Vagina (tissue), 2 donors: Measurements from ENCODE around the gene AMIGO3. TPM values are rescaled to one million over a fixed set of nuclear protein-coding genes. Genes with fewer than 3 reads are reported as not detected.

Source experiments
- DNase-seq, 2 donors: peaks; one replicate each; pipeline ENCODE4 v3.0.0-alpha.2; 2017; ENCODE audit errors: extremely low spot score in 2 of 2
- H3K27ac ChIP-seq: fragments of 200-600 bp; sonication (generic); one replicate; pipeline ENCODE4 v1.5.1; 2019
- H3K27me3 ChIP-seq: fragments of 200-600 bp; sonication (generic); one replicate; pipeline ENCODE4 v1.5.1; 2019
- H3K36me3 ChIP-seq, 2 donors: fragments of 200-600 bp; sonication (generic); one replicate each; pipeline ENCODE4 v1.5.1; 2017 to 2019
- H3K4me1 ChIP-seq: fragments of 200-600 bp; sonication (generic); one replicate; pipeline ENCODE4 v1.5.1; 2019
- H3K4me3 ChIP-seq, 2 donors: fragments of 200-600 bp; sonication (generic); 1 replicate in 1 of 2; 2 replicates in 1 of 2; pipeline ENCODE4 v1.5.1; 2016 to 2019
- H3K9me3 ChIP-seq: fragments of 200-600 bp; sonication (generic); one replicate; pipeline ENCODE4 v1.5.1; 2019
- POLR2A ChIP-seq, 2 donors: fragments of 450-650 bp; IDR thresholded peaks; one replicate each; pipeline ENCODE4 v1.6.1; 2017; ENCODE audit warnings: antibody characterized with exemption in 2 of 2, mild to moderate bottlenecking in 2 of 2, moderate library complexity in 2 of 2
- POLR2AphosphoS5 ChIP-seq, 2 donors: sonication (generic); formaldehyde crosslinking; IDR thresholded peaks; one replicate each; pipeline ENCODE4 v1.9.0; 2017; ENCODE audit warnings: antibody characterized with exemption in 2 of 2, mild to moderate bottlenecking in 2 of 2, low read depth in 1 of 2; ENCODE audit not compliant: insufficient read depth in 1 of 2
- intact Hi-C: fragments of 100-400 bp; cut with DNase I; formaldehyde crosslinking; loops from one replicate; pipeline ENCODE4 v1.15.1; 2023
- total RNA-seq: library from RNA; depleted of rRNA; stranded (reverse); fragments of >200 nt; gene quantifications from one replicate; pipeline ENCODE4 v1.2.3, GENCODE V29; 2016
- TF ChIP-seq, protein P1 (sequence below), 3 experiments: fragments of 450-650 bp in 2 of 3; fragments of 200-600 bp in 1 of 3; sonication (generic) in 1 of 3; IDR thresholded peaks; one replicate each; pipeline ENCODE4 v1.5.1; 2017 to 2019; ENCODE audit warnings: antibody characterized with exemption in 3 of 3, mild to moderate bottlenecking in 2 of 3, moderate library complexity in 2 of 3

The AMIGO3 gene
- total RNA-seq, 1 donor from 2014 or later, result not detected

- intact Hi-C loops, result loop anchor here (10.0 kb wide), 1 partner anchor 124 kb away; no protein-coding TSS in a partner anchor
- H3K27me3 ChIP-seq, result no peaks in the 10 kb centered on the region
- peaks cover 49% of the 10 kb centered on the region for H3K4me1 ChIP-seq
- H3K27ac ChIP-seq, result no peak overlapping the region
- H3K4me3 ChIP-seq, result no peak overlapping the region
- no peaks in the 10 kb centered on the region for H3K9me3 ChIP-seq
- peak in 1 of 2 donors; percentile 89 for DNase-seq
- peaks cover 0 to 20% of the 10 kb centered on the region in 2 donors for H3K36me3 ChIP-seq
- TF ChIP-seq POLR2AphosphoS5 (IDR thresholded peaks at IDR 0.05; ENCODE audit: insufficient read depth in 1 of 2, low read depth in 1 of 2) (no peak), POLR2A (IDR thresholded peaks at IDR 0.05) (no peak)
- TF ChIP-seq, protein P1, sequence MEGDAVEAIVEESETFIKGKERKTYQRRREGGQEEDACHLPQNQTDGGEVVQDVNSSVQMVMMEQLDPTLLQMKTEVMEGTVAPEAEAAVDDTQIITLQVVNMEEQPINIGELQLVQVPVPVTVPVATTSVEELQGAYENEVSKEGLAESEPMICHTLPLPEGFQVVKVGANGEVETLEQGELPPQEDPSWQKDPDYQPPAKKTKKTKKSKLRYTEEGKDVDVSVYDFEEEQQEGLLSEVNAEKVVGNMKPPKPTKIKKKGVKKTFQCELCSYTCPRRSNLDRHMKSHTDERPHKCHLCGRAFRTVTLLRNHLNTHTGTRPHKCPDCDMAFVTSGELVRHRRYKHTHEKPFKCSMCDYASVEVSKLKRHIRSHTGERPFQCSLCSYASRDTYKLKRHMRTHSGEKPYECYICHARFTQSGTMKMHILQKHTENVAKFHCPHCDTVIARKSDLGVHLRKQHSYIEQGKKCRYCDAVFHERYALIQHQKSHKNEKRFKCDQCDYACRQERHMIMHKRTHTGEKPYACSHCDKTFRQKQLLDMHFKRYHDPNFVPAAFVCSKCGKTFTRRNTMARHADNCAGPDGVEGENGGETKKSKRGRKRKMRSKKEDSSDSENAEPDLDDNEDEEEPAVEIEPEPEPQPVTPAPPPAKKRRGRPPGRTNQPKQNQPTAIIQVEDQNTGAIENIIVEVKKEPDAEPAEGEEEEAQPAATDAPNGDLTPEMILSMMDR (IDR thresholded peaks at IDR 0.05), result no peak
Measured at GRCh38 chr3:49720855-49721595, 1.5 kb upstream of the AMIGO3 start.

DNA sequence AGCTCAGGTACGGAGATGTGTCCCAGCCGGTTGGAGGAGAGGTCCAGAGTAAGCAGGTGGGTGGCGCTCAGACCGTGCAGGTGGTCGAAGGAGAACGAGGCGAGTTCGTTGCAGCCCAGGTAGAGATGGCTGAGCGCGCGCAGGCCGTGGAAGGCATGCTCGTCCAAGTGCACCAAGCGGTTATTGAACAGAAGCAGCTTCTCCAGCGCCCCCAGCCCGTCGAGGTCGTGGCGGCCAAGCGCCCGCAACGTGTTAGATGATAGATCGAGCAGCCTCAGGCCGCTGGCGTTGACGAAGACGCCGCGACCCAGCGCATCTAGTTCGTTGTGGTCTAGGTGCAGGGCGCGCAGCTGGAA, 648 bp downstream of the AMIGO3 start:
- Histone ChIP-seq H3K27ac (no peak overlapping the region), H3K4me3 (peak overlapping the region; percentile 53 to 58), H3K9me3 (no peaks in the 10 kb centered on the region), H3K27me3 (no peaks in the 10 kb centered on the region), H3K36me3 (peaks cover 0 to 20% of the 10 kb centered on the region in 2 donors), H3K4me1 (peaks cover 36% of the 10 kb centered on the region)
- intact Hi-C loops, result no loop called here
- DNase-seq, result peak in 1 of 2 donors; percentile 85
- TF ChIP-seq POLR2AphosphoS5 (IDR thresholded peaks at IDR 0.05; ENCODE audit: insufficient read depth in 1 of 2, low read depth in 1 of 2) (no peak), POLR2A (IDR thresholded peaks at IDR 0.05) (no peak)
- TF ChIP-seq, protein P1 (IDR thresholded peaks at IDR 0.05), result no peak

DNA sequence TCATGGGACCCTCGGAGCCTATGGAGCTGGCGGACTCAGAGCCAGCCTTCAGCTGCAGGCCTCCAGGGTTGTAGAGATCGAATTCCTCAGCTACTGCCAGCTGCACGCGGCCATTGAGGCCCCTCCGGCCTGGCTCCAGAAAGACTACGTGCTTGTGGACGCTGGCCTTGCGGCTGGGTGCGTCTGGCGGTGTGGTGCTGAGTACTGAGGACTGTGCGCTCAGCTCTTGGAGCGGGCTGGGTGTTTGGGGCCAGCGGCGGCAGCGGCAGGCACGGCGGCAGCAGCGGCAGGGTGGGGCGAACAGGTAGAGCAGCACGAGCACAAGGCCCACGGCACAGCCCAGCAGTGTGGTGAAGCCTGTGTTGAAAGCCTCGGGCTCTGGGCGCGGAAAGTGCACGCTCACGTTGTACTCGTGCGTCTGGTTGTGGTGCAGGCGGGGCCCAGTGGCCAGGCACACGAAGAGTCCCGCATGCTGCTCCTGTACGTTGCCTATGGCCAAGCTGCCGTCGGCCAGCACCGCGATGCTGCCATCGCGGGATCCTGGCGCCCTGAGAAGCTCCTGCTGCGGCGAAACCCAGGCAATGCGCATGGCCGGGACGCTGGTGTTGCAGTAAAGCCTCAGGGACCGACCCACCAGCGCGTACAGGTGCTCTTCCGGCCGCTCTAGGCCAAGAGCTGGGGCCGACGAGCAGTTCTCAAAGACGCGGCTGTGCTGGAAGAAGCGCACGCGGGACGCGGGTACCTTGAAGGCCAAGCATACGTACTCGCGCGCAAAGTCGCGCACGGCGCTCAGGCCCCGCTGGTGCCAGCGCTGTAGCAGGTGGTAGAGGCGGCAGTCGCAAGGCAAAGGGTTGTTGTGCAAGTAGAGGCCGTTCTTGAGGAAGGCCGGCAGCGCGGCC, 1.3 kb downstream of the AMIGO3 start:
- H3K4me1 ChIP-seq, result peaks cover 33% of the 10 kb centered on the region
- H3K9me3 ChIP-seq, result no peaks in the 10 kb centered on the region
- H3K4me3 ChIP-seq, result peak overlapping the region; percentile 53 to 58
- H3K27ac ChIP-seq, result no peak overlapping the region
- intact Hi-C loops, result no loop called here
- peaks cover 0 to 20% of the 10 kb centered on the region in 2 donors for H3K36me3 ChIP-seq
- TF ChIP-seq POLR2A (IDR thresholded peaks at IDR 0.05) (no peak), POLR2AphosphoS5 (IDR thresholded peaks at IDR 0.05; ENCODE audit: insufficient read depth in 1 of 2, low read depth in 1 of 2) (no peak)
- TF ChIP-seq, protein P1 (IDR thresholded peaks at IDR 0.05), result no peak
- H3K27me3 ChIP-seq, result no peaks in the 10 kb centered on the region
- no peak for DNase-seq

DNA sequence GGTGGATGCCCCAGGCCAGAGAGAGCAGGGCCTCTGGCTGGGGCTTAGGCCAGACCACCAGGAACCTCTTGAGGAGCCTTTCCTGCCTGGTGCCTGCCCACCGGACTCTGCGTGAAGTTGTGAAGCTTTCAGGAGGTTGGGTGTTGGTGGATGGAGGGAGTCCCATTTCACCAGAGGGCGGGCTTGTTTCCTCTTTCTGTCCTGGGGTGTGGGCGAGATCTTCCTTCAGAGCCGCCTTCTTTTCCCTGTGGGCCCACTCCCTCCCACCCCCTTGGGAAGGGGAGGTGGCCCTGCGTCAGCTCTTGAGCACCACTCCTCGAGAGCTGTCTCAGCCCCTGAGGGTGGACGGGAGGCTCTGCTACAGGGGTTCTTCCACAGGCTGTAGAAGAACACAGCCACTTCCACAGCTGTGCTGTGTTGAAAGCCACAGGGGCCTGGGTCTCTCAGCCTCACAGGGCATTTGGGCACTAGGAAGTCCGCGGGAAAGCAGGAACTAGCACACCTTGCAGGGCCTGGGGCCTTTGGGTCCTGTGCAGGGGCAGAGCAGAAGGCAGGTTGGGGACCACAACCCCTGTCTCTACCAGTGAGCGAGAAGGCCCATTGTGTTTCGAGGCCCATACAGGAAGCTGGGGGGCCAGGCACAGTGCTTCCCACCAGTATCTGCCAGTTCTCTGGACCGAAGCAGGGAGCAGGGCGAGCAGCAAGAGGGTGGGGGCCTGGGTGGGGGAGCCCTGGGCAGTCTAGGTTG, 2.1 kb downstream of the AMIGO3 start:
- peaks cover 0 to 19% of the 10 kb centered on the region in 2 donors for H3K36me3 ChIP-seq
- DNase-seq, result peak in 1 of 2 donors; percentile 84
- peaks cover 25% of the 10 kb centered on the region for H3K4me1 ChIP-seq
- H3K9me3 ChIP-seq, result no peaks in the 10 kb centered on the region
- intact Hi-C loops, result no loop called here
- no peaks in the 10 kb centered on the region for H3K27me3 ChIP-seq
- no peak overlapping the region for H3K27ac ChIP-seq
- no peak for TF ChIP-seq POLR2AphosphoS5 (IDR thresholded peaks at IDR 0.05; ENCODE audit: insufficient read depth in 1 of 2, low read depth in 1 of 2)
- TF ChIP-seq, protein P1 (IDR thresholded peaks at IDR 0.05), result no peak
- TF ChIP-seq POLR2A (IDR thresholded peaks at IDR 0.05), result no peak
- H3K4me3 ChIP-seq, result no peak overlapping the region
